A673 (cell line): ENCODE results near the gene NRXN2. TPM values are rescaled to one million over a fixed set of nuclear protein-coding genes. Genes with fewer than 3 reads are reported as not detected.
"Not testable (repeated sequence)": the region's sequence is repeated elsewhere in the genome, so short reads cannot be mapped to it uniquely, and the experiment has no call there.

Source experiments
- BruUV-seq: library from RNA; stranded (reverse); fragments of 400-500 nt; replicated peaks from 2 replicates; lab custom pipeline; 2021; lab: Mats Ljungman, UMichigan
- CTCF ChIA-PET: fragments of 300-600 bp; sonication (Branson Sonifier 250); formaldehyde crosslinking; loops from one replicate; lab custom pipeline; 2022; ENCODE audit warnings: antibody characterized with exemption; lab: Charles Lee
- POLR2A ChIA-PET: fragments of 300-600 bp; sonication (Branson Sonifier 250); formaldehyde crosslinking; loops from one replicate; lab custom pipeline; 2022; ENCODE audit warnings: antibody characterized with exemption; ENCODE audit not compliant: low non-redundant PET; lab: Charles Lee
- DNase-seq: peaks from one replicate; pipeline ENCODE4 v3.0.0-alpha.2; 2015; ENCODE audit warnings: low spot score
- H3K27ac ChIP-seq: fragments of 200-600 bp; sonication (generic); 2 replicates; pipeline ENCODE4 v1.5.1; 2016; ENCODE audit warnings: mixed run types, low read depth, mild to moderate bottlenecking, mixed read lengths, antibody characterized with exemption, low read length; ENCODE audit not compliant: poor library complexity, severe bottlenecking
- H3K27me3 ChIP-seq: fragments of 200-600 bp; sonication (generic); replicated peaks from 2 replicates; pipeline ENCODE4 v1.6.1; 2017; ENCODE audit warnings: mixed run types, low read depth, mild to moderate bottlenecking, mixed read lengths, antibody characterized with exemption, low read length; ENCODE audit not compliant: insufficient read depth, poor library complexity
- H3K36me3 ChIP-seq: fragments of 200-600 bp; sonication (generic); 2 replicates; pipeline ENCODE4 v1.6.1; 2016; ENCODE audit warnings: mixed run types, mild to moderate bottlenecking, mixed read lengths, antibody characterized with exemption, low read length; ENCODE audit not compliant: insufficient read depth, poor library complexity, severe bottlenecking
- H3K4me1 ChIP-seq: fragments of 200-600 bp; sonication (generic); 2 replicates; pipeline ENCODE4 v1.6.1; 2017; ENCODE audit warnings: mixed run types, mild to moderate bottlenecking, mixed read lengths, antibody characterized with exemption, low read length; ENCODE audit not compliant: insufficient read depth, poor library complexity, severe bottlenecking
- H3K4me3 ChIP-seq: fragments of 200-600 bp; sonication (generic); 2 replicates; pipeline ENCODE4 v1.5.1; 2016; ENCODE audit warnings: low read depth, mixed run types, mild to moderate bottlenecking, mixed read lengths, low read length; ENCODE audit not compliant: poor library complexity, severe bottlenecking
- H3K9me3 ChIP-seq: fragments of 200-600 bp; sonication (generic); 2 replicates; pipeline ENCODE4 v1.6.1; 2016; ENCODE audit warnings: mixed run types, low read depth, mild to moderate bottlenecking, mixed read lengths, antibody characterized with exemption, low read length; ENCODE audit not compliant: poor library complexity, severe bottlenecking
- EZH2 ChIP-seq: fragments of 200-600 bp; sonication (generic); IDR thresholded peaks from 2 replicates; pipeline ENCODE4 v1.6.1; 2017; ENCODE audit warnings: borderline replicate concordance, low read depth, mild to moderate bottlenecking, mixed read lengths, antibody characterized with exemption, low read length; ENCODE audit not compliant: poor library complexity, severe bottlenecking
- intact Hi-C: fragments of 100-400 bp; cut with micrococcal nuclease; formaldehyde crosslinking; loops from one replicate; pipeline ENCODE4 v1.10.0; 2022; ENCODE audit not compliant: unreplicated experiment
- total RNA-seq: library from RNA; stranded (reverse); gene quantifications from 2 replicates; pipeline ENCODE4 v1.2.3, GENCODE V29; 2021
- TF ChIP-seq, protein P1 (sequence below): fragments of 300-800, 200-600 bp; sonication (generic); conservative IDR thresholded peaks from 2 replicates; pipeline ENCODE4 v1.5.1; 2017; ENCODE audit warnings: low read depth, mild to moderate bottlenecking, antibody characterized with exemption, low read length, moderate library complexity, mixed read lengths

The NRXN2 gene
- total RNA-seq, 1 experiment from 2014 or later = 5.0 TPM

GRCh38 chr11:64561984-64562722, 160.8 kb downstream of the NRXN2 start:
- ChIA-PET POLR2A (no interaction called here), CTCF (no interaction called here)
- H3K36me3 ChIP-seq = no peaks in the 10 kb centered on the region
- no peaks in the 10 kb centered on the region for H3K9me3 ChIP-seq
- no peak for DNase-seq
- TF ChIP-seq, protein P1, sequence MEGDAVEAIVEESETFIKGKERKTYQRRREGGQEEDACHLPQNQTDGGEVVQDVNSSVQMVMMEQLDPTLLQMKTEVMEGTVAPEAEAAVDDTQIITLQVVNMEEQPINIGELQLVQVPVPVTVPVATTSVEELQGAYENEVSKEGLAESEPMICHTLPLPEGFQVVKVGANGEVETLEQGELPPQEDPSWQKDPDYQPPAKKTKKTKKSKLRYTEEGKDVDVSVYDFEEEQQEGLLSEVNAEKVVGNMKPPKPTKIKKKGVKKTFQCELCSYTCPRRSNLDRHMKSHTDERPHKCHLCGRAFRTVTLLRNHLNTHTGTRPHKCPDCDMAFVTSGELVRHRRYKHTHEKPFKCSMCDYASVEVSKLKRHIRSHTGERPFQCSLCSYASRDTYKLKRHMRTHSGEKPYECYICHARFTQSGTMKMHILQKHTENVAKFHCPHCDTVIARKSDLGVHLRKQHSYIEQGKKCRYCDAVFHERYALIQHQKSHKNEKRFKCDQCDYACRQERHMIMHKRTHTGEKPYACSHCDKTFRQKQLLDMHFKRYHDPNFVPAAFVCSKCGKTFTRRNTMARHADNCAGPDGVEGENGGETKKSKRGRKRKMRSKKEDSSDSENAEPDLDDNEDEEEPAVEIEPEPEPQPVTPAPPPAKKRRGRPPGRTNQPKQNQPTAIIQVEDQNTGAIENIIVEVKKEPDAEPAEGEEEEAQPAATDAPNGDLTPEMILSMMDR = no peak
- TF ChIP-seq EZH2 = no peak
- no peak overlapping the region for H3K27ac ChIP-seq
- no peak overlapping the region for H3K4me3 ChIP-seq
- peaks cover 10% of the 10 kb centered on the region for H3K4me1 ChIP-seq
- no peaks in the 10 kb centered on the region for H3K27me3 ChIP-seq
- intact Hi-C loops = no loop called here
- no TSS peak for BruUV-seq

DNA sequence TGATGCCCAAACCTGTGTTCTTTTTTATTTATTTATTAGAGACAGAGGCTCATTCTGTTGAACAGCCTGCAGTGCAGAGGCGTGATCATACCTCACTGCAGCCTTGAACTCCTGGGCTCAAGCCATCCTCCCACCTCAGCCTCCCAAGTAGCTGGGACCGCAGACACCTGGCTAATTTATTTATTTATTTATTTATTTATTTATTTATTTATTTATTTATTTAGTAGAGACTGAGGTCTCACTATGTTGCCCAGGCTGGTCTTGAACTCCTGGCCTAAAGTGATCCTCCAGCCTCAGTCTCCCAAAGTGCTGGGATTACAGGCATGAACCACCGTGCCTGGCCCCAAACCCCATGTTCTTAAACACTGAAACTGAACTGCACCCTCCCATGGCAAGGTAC, 161.6 kb downstream of the NRXN2 start:
- POLR2A ChIA-PET, H3K4me3 ChIP-seq, CTCF ChIA-PET, H3K36me3 ChIP-seq, intact Hi-C loops, H3K4me1 ChIP-seq, H3K9me3 ChIP-seq, DNase-seq, H3K27me3 ChIP-seq, H3K27ac ChIP-seq, BruUV-seq: not testable (repeated sequence)

GRCh38 chr11:64560941-64561340, 162.1 kb downstream of the NRXN2 start:
- Histone ChIP-seq H3K4me1 (no peaks in the 10 kb centered on the region), H3K27me3 (no peaks in the 10 kb centered on the region), H3K9me3 (no peaks in the 10 kb centered on the region), H3K4me3 (no peak overlapping the region), H3K36me3 (no peaks in the 10 kb centered on the region), H3K27ac (no peak overlapping the region)
- no TSS peak for BruUV-seq
- ChIA-PET CTCF (no interaction called here), POLR2A (no interaction called here)
- intact Hi-C loops = no loop called here
- DNase-seq = no peak
- no peak for TF ChIP-seq EZH2
- TF ChIP-seq, protein P1 = no peak
